Omental fat pad (tissue), 4 donors: Measurements from ENCODE around the gene FBXO38. TPM values are rescaled to one million over a fixed set of nuclear protein-coding genes. Genes with fewer than 3 reads are reported as not detected.

Experiments
- ATAC-seq: fragments of 150-250 bp; one replicate; pipeline ENCODE4 v1.9.1; 2016; ENCODE audit warnings: mild to moderate bottlenecking, moderate library complexity; ENCODE audit not compliant: low FRiP score
- DNase-seq: peaks from one replicate; pipeline ENCODE4 v3.0.0-alpha.2; 2019; ENCODE audit warnings: low spot score
- total RNA-seq, 4 donors: library from RNA; depleted of rRNA; stranded (reverse); fragments of >200 nt; gene quantifications; one replicate each; pipeline ENCODE4 v1.1.0, GENCODE V29; 2016
- TF ChIP-seq, protein P1 (sequence below), 3 donors: fragments of 450-650 bp; IDR thresholded peaks; one replicate each; pipeline ENCODE4 v1.5.1; 2016 to 2017; ENCODE audit warnings: antibody characterized with exemption in 3 of 3, mild to moderate bottlenecking in 3 of 3, moderate library complexity in 2 of 3

Gene FBXO38
- total RNA-seq, 4 donors from 2014 or later: 27.1 to 82.5 (median 53.6) TPM

DNA sequence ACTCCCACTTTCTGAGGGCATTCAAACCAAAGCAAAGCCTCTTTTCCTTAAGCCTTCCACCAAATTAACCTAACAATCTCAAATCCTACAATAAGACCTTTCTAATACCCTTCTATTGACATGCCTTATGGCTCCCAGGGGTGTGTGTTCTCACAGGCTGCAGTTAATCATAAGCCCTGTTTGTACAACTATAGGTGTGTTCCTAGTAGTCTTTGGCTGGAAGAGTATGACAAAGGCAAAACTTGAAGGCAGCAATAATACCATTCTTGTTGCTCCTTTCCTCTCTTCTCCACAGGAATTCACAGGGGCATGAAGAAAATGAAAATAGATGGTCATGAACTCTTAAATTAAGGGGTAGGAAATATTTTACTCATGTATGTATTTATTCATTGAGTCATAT, 10.9 kb upstream of the FBXO38 start:
- no peak for ATAC-seq
- no peak for DNase-seq

DNA sequence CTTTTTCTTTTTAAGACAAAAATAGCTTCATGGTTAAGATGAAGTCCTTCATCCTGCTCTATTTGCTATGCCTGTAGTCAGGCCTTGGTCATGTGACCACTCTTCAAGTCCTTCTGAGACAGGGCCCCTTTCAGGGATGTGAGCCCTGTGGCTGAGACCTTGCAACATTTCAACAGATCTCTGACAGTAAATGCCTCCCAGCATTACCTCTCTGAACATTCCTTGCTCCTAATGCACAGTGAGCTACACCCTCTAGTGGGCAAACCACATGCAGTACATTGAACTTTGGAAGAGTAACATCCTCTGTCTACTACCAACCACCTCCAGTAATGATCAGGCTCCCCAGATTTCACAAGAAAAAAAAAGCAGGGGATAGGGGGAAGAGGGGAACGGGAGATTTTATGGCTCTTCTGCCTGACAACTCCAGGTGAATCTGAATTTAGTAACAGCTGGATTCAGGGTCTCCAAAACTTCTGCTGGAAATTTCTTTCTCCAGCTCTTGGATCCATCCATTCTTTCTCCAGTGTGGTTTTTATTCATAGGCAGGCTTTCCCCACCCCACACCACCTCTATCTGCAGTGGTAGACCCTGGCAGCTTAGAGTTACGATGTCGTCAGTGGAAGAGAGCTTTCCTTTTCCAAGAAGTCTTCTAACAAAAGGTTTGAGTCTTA, 8.9 kb upstream of the FBXO38 start:
- TF ChIP-seq, protein P1, sequence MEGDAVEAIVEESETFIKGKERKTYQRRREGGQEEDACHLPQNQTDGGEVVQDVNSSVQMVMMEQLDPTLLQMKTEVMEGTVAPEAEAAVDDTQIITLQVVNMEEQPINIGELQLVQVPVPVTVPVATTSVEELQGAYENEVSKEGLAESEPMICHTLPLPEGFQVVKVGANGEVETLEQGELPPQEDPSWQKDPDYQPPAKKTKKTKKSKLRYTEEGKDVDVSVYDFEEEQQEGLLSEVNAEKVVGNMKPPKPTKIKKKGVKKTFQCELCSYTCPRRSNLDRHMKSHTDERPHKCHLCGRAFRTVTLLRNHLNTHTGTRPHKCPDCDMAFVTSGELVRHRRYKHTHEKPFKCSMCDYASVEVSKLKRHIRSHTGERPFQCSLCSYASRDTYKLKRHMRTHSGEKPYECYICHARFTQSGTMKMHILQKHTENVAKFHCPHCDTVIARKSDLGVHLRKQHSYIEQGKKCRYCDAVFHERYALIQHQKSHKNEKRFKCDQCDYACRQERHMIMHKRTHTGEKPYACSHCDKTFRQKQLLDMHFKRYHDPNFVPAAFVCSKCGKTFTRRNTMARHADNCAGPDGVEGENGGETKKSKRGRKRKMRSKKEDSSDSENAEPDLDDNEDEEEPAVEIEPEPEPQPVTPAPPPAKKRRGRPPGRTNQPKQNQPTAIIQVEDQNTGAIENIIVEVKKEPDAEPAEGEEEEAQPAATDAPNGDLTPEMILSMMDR (IDR thresholded peaks at IDR 0.05): no peak
- no peak for ATAC-seq
- DNase-seq: no peak

More for the DNA sequence above, 10.9 kb upstream of the FBXO38 start:
- TF ChIP-seq, protein P1 (IDR thresholded peaks at IDR 0.05): no peak

DNA sequence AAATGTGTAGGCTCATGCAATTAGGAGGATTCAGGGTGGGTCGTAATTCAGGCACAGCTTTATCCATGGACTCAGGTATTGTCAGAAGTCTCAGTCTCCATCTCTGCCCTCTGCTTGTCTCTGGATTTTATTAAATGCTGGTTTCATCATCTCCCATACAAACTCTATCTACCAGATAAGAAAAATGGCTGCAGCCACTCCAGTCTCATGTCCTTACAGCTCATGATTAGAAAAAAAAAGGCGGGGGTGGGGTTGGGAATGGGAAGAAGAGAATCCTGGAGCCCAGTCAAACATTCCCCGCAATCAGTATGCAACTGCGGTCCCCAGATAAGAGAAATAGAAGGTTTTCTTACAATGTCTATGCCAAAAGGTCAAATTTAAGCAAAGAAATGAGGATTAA, 7.6 kb upstream of the FBXO38 start:
- TF ChIP-seq, protein P1 (IDR thresholded peaks at IDR 0.05): no peak
- ATAC-seq (no peak), DNase-seq (no peak)

DNA sequence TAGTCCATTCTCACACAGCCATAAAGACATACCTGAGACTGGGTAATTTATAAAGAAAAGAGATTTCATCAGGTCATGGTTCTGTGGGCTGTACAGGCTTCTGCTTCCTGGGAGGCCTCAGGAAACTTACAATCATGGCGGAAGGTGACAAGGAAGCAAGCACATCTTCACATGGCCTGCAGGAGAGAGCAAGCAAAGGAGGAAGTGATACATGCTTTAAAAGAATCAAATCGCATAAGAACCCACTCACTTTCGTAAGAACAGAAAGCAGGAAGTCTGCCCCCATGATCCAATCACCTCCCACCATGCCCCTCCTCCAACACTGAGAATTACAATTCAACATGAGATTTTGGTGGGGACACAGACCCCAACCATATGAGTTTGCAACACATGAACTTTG, 5.1 kb upstream of the FBXO38 start:
- TF ChIP-seq, protein P1 (IDR thresholded peaks at IDR 0.05): no peak
- ATAC-seq (no peak), DNase-seq (no peak)

DNA sequence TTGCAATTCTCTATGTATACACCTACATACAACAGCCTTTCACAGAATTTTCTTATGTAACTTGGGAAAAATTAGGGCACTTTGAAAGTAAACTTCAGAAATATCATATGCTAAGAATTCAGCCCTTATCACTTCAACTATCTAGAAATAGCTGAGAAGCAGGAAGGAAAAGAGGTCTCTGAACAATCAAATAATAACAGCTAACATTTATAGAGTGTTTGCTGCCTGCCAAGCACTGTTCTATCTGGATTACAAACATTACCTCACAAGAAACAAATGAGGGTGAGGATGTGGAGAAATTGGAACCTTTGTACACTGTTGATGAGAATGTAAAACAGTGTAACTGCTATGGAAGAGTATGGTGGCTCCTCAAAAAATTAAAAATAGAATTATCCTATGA, 4.4 kb upstream of the FBXO38 start:
- ATAC-seq: no peak
- TF ChIP-seq, protein P1 (IDR thresholded peaks at IDR 0.05): no peak
- no peak for DNase-seq

DNA sequence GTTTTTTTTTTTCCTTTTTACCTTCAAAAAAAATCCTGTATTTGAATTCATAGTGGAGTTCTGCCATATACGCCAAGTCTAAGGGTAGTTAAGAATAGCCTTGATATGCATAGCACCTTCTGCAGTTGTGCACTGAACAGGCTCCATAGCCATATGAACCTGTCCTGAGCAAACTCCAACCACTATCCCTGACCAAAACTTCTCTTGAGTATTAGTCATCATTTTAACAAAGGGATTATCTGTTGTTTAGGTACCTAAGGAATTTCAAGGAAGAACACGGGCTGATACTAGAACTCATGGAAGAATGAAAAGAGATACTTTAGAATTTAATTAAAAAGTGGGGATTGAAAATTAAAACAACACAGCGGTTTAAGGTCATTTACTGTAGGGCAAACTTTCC, 1.9 kb upstream of the FBXO38 start:
- no peak for DNase-seq
- TF ChIP-seq, protein P1 (IDR thresholded peaks at IDR 0.05): no peak
- ATAC-seq: no peak

DNA sequence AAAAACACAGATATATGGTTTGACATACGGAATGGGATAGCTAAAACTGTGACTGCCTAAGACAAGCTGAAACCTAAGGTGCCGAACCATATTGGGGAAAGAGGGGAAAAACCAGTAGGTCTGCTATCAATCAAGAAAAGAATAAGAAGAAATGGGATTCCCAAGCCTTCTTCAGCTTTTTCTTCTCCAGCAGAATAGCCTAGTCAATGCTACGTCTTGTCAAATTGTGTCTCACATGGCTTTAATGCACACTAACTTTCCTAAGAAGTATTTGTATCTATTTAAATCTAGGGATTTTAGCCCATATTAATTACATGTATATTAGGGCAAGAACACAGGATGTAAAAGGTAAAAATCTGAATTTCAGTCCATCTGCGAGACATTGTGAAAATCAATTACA, 797 bp upstream of the FBXO38 start:
- TF ChIP-seq, protein P1 (IDR thresholded peaks at IDR 0.05): no peak

More for the DNA sequence above, 797 bp upstream of the FBXO38 start:
- ATAC-seq (no peak), DNase-seq (no peak)
